CD4-positive, alpha-beta T cell treated with Interleukin-17A for 1 hour (primary cell): ENCODE results near the gene SPG11.
A peak's percentile ranks its signal among the peaks of the same experiment; 100 is the strongest.
"Not testable (repeated sequence)": the region's sequence is repeated elsewhere in the genome, so short reads cannot be mapped to it uniquely, and the experiment has no call there.

ENCODE experiments used
- DNase-seq: peaks from one replicate; pipeline ENCODE4 v3.0.0-alpha.2; 2020

The SPG11 gene

DNA sequence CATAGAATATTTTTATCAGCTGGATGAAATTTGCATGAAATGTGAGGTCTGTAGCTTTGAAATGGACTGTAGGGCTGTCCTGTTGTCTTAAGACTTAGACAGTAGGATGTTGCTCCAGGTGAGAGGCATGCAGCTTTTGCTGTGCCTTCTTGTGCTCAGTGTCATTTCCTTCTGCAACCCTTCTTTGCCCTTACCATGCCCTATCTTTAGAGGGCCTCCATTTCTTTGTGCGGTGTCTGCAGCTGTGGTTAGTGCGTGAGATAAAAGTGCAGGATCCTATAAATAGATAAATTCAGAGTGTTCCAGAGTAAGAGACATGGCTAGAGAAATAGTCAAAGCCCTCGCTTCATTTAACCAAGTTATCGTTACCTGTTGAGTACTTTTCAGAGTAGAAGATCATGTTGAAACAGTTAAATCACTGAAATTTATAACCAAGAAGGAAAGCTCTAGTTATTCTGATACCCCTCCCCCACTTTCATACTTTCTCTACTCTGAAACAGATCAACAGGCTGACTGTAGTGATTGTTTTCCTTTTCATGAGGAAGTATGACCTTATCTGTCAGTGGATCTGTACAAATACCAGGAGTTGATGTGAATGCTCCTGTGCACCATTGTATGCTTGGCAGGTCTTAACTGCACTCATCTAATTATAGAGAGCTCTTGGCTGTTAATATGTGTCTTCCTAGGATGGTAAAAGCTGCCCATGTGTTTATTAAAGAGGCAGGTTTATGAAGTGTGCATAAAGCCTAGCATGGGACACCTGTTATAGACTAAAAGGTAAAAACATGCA, 108.3 kb downstream of the SPG11 start:
- peak; percentile 20 for DNase-seq

DNA sequence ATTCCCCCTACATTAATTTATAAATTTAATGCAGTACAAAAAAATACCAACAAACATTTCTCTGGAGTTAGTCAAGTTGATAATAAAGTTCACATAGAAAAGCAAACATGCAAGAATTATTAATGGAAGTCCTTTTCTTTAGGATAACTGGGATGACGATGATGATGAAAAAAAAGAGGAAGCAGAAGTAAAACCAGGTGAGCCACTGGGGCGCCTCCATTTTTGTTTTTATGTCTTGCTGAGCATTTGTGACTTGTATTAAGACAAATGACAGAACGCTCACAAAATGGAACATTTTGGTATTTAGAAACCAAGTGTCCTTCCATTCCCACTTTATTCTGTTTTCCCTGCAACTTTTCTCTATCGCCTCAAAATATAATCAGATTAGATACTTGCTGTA, 112.7 kb downstream of the SPG11 start:
- DNase-seq = no peak

DNA sequence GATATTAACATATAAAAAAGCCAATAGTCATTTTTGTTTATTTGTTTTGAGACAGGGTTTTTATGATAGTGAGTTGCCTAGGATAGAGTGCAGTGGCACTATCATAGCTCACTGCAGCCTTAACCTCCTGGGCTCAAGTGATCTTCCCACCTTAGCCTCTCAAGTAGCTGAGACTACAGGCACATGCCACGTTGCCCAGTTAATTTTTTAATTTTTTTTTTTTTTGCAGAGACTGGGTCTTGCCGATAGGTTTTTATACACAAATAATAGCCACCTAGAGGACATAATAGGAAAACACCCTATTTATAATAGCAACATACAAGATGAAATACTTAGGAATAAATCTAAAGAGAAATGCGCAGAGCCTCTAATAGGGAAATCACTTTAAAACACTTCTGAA, 113.2 kb downstream of the SPG11 start:
- peak; percentile 38 for DNase-seq

DNA sequence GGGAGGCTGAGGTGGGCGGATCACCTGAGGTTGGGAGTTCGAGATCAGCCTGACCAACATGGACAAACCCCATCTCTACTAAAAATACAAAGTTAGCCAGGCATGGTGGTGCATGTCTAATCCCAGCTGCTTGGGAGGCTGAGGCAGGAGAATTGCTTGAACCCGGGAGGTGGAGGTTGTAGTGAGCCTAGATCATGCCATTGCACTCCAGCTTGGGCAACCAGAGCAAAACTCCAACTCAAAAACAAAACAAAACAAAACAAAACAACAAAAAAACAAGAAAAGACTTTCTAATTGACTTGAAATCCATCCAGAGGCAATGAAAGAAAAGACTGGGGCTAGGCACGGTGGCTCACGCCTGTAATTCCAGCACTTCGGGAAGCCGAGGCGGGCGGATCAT, 114.3 kb downstream of the SPG11 start:
- not testable (repeated sequence) for DNase-seq

DNA sequence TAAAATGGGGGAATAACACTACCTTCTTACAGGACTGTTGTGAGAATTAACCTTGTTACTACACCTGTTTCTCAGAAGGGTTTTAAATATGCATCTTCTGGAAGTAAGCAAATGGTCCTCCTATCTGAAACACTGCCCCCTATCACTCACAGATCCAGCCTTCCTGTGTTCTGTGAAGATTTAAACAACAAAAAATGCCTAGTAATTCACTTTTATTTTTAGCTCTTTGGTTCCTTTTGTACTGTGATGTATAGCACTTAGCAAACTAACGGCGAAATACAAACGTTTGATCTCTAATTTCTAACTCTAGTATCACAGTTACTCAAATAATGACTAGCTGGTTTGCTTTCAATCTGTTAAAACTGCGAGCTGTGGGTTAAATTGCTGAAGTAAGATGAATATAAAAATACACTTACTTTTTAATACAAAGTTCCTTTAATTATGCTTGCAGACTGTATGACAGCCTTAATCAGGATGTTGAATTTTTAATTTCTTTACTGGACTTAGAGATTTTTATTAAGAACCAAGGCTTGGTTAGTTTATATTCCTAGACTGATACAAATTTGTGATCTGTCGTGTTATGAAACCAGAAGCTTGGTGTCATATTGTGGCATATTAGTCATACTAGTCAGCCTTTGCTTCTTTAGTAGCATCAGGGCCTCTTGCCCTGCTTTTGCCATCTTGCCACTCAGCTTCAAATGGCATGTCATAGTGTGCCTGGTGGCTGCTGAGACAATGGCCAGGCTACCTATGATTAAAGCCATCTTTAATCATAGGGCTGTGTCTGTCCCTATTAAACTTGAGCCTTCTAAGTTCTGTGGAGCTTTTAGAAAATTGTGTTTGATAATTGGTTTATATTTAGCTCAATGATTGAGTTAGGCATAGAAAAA, 117.3 kb downstream of the SPG11 start:
- peak; percentile 48 for DNase-seq

DNA sequence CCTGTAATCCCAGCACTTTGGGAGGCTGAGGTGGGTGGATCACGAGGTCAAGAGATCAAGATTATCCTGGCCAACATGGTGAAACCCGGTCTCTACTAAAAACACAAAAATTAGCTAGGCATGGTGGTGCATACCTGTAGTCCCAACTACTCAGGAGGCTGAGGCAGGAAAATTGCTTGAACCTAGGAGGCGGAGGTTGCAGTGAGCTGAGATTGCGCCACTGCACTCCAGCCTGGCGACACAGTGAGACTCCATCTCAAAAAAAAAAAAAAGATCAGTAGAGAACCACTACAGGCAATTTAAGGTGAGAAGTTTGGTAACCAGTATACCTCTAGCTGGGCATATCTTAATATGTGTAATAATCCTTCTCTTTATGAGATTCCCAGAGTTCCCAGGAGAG, 118.7 kb downstream of the SPG11 start:
- not testable (repeated sequence) for DNase-seq

DNA sequence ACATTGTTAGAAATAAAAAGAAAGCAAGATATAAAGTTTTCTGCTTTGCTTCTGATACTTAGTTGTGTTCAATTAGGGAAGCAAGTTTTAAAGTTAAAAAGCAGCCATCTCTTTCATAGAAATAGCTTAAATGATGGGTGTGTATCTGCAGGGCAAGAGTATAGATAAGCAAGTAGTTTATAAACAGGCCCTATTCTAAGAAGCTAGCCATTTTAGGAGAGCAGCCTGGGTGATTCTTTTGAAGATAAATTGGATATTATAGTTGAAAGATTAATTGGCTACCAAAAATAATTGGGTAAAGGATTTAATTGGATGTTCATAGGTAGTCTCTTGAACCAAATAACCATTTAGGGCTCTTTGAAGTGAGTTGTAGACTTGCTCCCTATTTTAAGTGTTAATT, 120.9 kb downstream of the SPG11 start:
- no peak for DNase-seq

DNA sequence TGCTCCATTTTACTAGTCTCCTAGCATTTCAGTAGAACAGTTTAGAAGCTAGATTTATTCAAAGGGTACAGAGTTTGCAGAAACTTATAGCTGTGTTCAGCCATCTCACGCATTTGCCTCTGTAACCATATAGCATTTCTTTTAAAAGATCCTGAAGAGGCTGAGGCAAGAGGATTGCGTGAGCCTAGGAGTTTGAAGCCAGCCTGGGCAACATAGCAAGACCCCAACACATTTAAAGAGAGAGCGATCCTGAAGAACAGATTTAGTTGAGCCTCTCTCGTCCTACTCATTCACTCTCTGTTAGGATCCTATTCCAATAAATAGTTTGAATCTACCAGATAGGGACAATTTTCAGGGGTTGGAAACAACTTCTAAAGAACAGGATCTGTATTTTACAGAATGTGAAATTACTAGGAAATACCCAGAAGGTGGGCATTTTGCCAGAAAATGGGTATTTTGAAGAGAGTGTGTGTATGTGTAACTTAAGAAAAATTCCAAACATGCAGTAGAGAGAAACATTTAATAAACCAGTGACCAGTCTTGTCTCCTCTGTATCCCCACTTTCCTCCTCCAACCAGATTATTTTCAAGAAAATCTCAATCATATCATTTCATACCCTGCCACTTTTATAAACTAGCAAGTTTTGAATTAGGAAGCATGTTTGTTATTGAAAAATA, 122.0 kb downstream of the SPG11 start:
- DNase-seq = no peak

GRCh38 chr15:44537735-44538240, 125.7 kb downstream of the SPG11 start:
- peak; percentile 54 for DNase-seq

- DNase-seq = peak; percentile 96
These were observed 126.3 kb downstream of the SPG11 start, which contains the start of gene EIF3J for GRCh38 chr15:44536962-44537734. Gene EIF3J, plus strand, starts transcription at chr15:44537147. Its CDS starts 48 bp downstream, at chr15:44537195.

DNA sequence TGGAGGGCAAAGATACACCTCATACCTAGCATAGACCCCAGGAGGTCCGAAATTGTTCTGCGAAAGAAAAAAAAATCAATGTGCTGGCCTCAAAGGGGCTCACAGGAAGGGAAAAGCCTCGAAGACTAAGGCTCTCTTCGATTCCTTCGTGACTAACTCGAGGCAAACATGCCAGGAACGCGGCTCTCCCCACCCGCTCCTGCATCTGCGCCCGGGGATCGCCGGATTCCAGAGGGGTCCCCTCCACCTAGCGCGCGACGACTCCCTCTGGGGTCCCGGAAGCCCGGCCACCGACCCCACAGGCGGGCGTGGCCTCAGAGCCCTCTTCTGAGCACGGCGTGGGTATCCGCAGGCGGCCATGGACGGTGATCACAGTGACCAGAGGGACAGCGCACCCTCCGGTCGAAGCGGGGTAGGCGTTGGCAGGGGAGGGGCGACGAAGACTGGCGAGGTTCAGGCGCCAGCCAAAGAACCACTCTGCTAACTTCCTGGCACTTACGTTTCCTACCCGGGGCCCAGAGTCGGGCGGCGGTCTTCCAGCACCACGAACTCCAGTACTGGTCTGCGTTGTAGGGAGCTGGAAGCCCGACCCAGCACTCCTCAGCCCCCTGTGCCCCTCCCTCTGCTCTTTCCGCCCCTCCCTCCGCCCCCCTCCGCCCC, 127.0 kb downstream of the SPG11 start:
- no peak for DNase-seq

GRCh38 chr15:44535523-44536301, 127.8 kb downstream of the SPG11 start:
- DNase-seq = peak; percentile 36

- no peak for DNase-seq
These were observed 128.4 kb downstream of the SPG11 start for GRCh38 chr15:44535092-44535491.

- DNase-seq = no peak
These were observed 130.8 kb downstream of the SPG11 start for GRCh38 chr15:44532689-44533088.

GRCh38 chr15:44532275-44532674, 131.2 kb downstream of the SPG11 start:
- DNase-seq = not testable (repeated sequence)

DNA sequence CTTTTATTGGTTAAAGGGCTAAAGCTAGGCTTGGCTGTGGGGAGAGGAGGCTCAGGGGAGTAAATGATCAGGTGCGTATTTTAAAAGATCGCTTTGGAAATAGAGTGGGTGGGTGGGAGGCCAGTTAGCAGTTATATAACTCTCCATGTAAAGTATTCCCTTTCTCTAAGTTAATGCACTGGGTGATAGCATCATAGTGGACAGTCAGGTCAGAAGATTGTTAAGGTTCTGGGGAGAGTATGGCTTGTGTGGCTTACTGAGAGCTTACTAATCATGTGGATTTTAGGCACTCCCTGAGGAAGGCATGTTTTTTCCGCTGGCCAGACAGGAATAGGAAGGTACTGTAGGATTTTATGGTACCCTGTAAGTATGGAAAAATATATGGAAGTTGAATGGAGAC, 132.8 kb downstream of the SPG11 start:
- no peak for DNase-seq

DNA sequence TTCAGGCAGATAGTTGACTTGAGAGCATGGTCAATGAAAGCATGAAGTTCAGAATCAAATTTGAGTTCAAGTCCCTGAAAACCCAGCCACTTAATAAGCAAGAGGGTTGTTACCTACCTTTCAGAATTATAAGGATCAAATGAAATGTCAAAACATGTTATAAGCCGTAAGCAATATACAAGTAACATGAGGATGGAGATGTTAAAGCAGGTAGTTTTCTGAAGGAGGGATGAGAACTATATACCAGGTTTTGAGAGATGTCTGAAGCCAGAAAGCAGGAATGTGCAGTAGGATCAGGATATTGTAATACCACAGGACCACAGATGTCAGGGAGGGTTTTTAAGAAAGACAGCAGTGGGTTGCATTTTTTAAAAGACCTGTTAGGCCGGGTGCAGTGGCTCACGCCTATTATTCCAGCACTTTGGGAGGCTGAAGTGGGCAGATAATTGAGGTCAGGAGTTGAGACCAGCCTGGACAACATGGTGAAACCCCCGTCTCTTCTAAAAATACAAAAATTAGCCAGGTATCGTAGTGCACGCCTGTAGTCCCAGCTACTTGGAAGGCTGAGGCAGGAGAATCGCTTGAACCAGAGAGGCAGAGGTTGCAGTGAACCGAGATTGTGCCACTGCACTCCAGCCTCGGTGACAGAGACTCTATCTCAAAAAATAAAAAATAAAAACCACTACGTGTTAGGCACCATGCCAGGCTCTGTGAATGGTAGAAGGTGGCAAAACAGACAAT, 133.4 kb downstream of the SPG11 start:
- no peak for DNase-seq

GRCh38 chr15:44527241-44527640, 136.2 kb downstream of the SPG11 start:
- DNase-seq = no peak

- no peak for DNase-seq
These were observed 138.4 kb downstream of the SPG11 start for GRCh38 chr15:44525018-44525417.

DNA sequence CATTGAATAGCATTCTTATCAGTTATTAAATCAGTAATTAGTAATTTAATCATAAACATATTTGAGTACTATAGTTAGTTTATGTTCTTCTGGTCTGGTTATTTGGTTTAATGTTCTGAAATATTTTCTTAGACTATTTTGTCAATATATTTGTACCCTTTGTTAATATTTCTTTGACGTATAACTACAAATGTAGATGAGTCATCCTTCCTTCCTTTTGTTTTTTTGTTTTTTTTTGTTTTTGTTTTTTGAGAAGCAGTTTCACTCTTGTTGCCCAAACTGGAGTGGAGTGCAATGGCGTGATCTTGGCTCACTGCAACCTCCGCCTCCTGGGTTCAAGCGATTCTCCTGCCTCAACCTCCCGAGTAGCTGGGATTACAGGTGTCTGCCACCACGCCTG, 143.9 kb downstream of the SPG11 start:
- no peak for DNase-seq
